ENCODE measurements around the gene CHD1L.

GRCh38 chr1:147235822-147236221 is 6.7 kb upstream of the CHD1L start:
- TF ChIP-seq MXI1 (IDR thresholded peaks at IDR 0.05; ENCODE audit: borderline replicate concordance, low read depth, low read length) (no peak), POLR2A (IDR thresholded peaks at IDR 0.05; ENCODE audit: low read depth, low read length) (no peak), SMC3 (IDR thresholded peaks at IDR 0.05; ENCODE audit: low read depth, low read length) (no peak)

Measured in IMR-90 (cell line).